HAP-1 (cell line): Measurements from ENCODE around the gene CD44.

ENCODE experiments used
- DNase-seq, 2 experiments: peaks; one replicate each; pipeline ENCODE4 v3.0.0-alpha.2; 2016 to 2020; ENCODE audit warnings: low spot score in 2 of 2
- H3K27me3 ChIP-seq: fragments of 250-450 bp; sonication (Bioruptor Pico); 2 replicates; pipeline ENCODE4 v1.5.1; 2020; ENCODE audit warnings: low read depth, mild to moderate bottlenecking, moderate library complexity
- H3K36me3 ChIP-seq: fragments of 250-450 bp; sonication (Bioruptor Pico); replicated peaks from 2 replicates; pipeline ENCODE4 v1.5.1; 2020; ENCODE audit warnings: mild to moderate bottlenecking
- H3K4me1 ChIP-seq: fragments of 250-450 bp; sonication (Bioruptor Pico); 2 replicates; pipeline ENCODE4 v1.5.1; 2020; ENCODE audit warnings: mild to moderate bottlenecking
- H3K4me3 ChIP-seq: fragments of 250-450 bp; sonication (Bioruptor Pico); 2 replicates; pipeline ENCODE4 v1.5.1; 2020; ENCODE audit warnings: mild to moderate bottlenecking, moderate library complexity
- H3K9me3 ChIP-seq: fragments of 250-450 bp; sonication (Bioruptor Pico); 2 replicates; pipeline ENCODE4 v1.5.1; 2020; ENCODE audit warnings: mild to moderate bottlenecking, moderate library complexity
- in situ Hi-C: fragments of 300-500 bp; cut with MboI; formaldehyde crosslinking; loops from 3 replicates; pipeline ENCODE4 v1.14.3; 2020; ENCODE audit warnings: low sequenced_read_pairs, inconsistent platforms, mixed read lengths

CD44 gene

DNA sequence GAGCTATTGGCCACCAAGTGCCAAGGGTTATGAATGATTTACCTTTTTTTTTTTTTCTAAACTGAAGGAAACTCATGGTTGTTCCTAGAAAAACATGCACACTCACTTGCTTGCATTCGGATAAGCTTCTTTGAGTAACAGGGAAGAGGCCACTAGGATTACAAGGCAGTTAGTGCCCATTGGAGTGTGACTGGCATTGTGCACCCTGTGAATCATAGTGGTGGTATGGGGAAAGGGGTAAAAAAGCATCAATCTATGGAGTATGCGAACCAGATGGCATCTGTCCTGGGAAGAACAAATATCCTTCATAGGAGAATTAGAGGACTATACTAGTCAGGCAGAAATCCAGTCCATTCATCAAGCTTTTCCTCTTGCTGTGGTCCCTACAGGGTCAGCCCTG lies 24.2 kb downstream of the CD44 start:
- DNase-seq: no peak
- Histone ChIP-seq H3K4me1 (no peaks in the 10 kb centered on the region), H3K36me3 (no peaks in the 10 kb centered on the region), H3K27me3 (no peaks in the 10 kb centered on the region), H3K4me3 (no peak overlapping the region), H3K9me3 (no peaks in the 10 kb centered on the region)
- in situ Hi-C loops: no loop called here

DNA sequence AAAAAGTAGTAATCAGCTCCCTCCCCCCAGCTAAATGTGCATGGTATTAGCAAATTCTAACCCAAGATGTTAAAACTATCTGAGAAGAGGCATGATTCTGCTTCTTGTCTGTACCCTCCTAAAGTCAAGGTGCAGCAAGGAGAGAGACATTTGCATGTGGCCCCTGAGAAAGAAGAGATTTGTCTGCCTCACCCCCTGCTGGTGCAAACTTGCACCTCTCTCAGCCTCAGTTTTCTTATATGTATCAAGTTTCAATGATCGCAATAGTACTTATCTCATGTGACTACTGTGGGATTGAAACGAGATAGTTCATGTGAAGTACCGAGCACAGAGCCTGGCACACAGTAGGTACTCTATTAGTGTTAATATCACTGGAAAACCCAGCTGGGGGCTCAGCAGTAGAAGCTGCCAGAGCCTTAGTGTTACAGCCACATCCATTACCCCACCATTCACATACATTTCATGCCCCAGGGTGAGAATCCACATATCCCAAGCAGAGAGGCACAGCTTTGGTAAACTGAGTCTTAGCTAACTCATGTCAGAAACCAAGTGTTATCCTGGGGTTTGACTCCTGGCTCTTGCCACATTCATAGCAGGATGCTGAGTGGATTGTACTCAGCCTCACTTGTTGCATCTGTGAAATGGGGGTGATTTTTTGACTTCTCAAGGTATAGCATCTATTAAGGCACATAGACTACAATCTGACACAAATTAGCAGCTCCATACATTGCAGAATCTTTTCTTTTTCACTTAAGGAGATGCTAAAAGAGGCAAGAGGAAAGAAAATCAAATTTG lies 24.9 kb downstream of the CD44 start:
- no peak for DNase-seq
- no peaks in the 10 kb centered on the region for H3K27me3 ChIP-seq
- in situ Hi-C loops: no loop called here
- no peaks in the 10 kb centered on the region for H3K36me3 ChIP-seq
- H3K9me3 ChIP-seq: no peaks in the 10 kb centered on the region
- H3K4me3 ChIP-seq: no peak overlapping the region
- H3K4me1 ChIP-seq: no peaks in the 10 kb centered on the region

DNA sequence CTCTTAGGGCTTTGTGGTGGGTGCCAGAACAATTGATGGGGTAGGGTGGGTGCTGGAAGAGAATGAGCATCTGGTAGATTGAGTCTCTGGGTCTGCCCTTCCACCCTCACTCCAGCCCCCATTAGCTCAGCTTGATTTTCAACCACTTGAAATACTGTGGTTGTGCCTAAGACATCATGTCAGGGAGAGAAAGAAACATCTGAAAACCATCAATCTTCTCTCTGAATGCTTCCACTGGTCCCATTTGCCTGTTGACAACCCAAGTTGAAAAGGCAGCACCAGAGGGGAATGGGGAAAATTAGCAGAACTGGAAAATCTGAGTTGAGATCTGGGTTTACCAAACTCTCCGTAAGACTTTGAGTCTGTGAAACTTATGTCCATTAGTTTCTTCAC lies 26.1 kb downstream of the CD44 start:
- no peaks in the 10 kb centered on the region for H3K27me3 ChIP-seq
- in situ Hi-C loops: no loop called here
- H3K4me3 ChIP-seq: no peak overlapping the region
- no peaks in the 10 kb centered on the region for H3K9me3 ChIP-seq
- no peaks in the 10 kb centered on the region for H3K4me1 ChIP-seq
- H3K36me3 ChIP-seq: no peaks in the 10 kb centered on the region
- no peak for DNase-seq

DNA sequence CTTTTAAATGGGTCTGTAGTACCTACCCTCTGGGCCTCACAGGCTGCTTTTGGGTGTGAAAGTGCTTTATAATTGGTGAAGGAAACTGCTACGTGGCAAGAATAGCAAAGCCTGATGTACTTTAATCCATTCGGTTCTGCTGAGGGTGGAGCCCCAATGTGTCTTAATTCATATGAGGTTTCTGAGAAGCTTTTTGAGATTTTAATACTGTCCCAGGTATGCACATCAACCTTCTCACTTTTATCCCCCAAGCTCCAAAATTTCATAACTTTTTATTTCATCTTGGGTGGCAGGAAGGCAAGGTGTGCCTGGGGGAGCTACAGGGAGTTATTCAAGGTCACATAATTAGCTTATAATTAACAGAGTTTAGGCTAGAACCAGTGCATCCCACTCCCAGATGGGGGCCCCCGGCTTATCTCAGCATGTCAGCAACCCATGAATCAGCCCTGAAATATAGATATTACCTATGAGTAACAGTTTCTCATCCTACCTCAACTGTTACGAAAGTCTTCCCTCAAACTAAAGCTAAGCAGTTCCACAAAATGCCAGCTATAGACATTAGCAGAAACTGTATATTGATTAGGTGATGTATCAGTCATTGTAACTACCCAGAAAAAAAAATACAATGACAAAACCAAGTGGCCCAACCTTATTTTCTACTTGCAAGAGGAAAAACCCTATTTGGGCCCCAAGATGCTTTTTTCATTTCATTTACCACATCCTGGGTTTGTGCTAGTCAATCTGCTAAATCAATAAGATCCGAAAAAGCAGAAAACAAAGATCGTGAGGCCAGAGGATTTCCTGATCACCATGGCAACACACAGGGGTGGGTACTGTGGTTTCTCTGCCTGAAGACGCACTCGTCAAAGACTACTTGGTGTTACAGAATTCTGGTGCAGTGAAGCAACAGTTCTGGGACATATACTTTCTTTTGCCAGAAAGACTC lies 26.7 kb downstream of the CD44 start:
- in situ Hi-C loops: no loop called here
- no peak for DNase-seq
- Histone ChIP-seq H3K4me3 (no peak overlapping the region), H3K9me3 (no peaks in the 10 kb centered on the region), H3K36me3 (no peaks in the 10 kb centered on the region), H3K4me1 (no peaks in the 10 kb centered on the region), H3K27me3 (no peaks in the 10 kb centered on the region)

DNA sequence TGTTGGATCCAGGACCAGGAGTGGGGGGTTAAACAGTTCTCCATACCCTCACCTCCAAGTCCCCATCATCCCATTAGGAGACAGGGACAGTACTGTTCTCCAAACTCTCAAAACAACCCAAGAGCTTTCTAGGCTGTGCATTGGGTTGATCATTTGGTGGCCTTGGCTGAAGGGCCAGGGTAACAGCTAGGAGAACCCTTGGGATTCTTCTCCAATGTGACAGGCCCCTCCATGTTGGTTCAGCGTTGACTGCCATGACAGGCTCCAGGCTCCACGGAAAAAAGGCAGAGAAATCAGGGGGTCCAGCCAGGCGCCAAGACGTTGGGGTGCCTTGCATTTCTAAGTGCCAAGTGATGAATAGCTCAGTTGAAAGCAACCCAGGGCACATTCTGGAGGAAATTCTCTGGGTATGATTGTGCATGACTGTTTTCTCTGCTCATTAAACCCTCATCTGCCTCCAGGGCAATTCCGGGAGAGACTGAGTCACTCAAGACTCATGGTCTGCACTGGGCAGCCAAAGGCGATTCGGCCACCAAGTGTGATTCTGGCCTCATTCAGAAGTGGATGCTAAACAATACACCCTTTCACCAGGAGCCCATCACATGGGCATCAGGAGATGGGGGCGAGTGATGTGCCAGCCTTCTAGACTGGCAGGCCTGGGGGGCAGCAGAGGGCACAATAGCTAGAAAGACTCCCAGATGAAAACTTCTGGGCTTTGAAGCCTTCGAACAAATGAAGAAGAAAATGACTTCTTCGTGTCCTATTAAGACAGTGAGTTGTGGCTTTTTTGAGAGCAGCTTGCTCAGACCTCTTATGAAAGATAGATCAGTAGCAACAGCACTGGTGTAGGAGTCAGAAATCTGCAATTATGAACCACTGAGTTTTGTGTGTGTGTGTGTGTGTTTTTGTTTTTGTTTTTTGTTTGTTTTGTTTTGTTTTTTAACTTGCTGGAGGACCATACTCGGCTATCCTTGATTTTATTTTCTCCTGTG lies 27.7 kb downstream of the CD44 start:
- H3K27me3 ChIP-seq: no peaks in the 10 kb centered on the region
- H3K9me3 ChIP-seq: no peaks in the 10 kb centered on the region
- in situ Hi-C loops: no loop called here
- H3K4me1 ChIP-seq: no peaks in the 10 kb centered on the region
- no peak overlapping the region for H3K4me3 ChIP-seq
- H3K36me3 ChIP-seq: no peaks in the 10 kb centered on the region
- DNase-seq: no peak

DNA sequence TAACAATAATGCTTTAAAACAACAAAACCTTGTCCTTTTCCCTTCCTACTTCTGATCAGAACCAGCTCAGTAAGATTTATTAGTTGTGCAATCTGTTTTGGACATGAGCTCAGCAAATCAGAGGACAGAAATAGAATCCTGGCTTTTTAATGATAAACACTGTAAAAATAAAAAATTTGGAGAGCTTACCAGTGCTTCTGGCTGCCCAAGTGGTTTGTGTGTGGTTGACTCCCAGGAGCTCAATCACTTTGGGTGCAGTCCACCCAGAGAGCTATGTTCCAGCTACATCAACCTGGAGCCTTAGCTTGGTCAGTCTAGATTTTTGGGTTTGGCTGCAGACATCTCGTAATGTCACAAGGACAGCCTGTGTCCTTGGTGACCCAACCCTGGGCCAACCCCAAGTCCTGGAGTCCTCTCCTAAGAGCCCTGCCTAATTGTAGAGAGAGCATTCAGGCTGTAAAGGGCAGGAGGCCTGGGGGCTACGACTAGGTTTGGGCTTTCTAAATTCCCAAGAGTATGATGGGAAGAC lies 28.5 kb downstream of the CD44 start:
- no peak overlapping the region for H3K4me3 ChIP-seq
- no peaks in the 10 kb centered on the region for H3K36me3 ChIP-seq
- no peaks in the 10 kb centered on the region for H3K27me3 ChIP-seq
- H3K4me1 ChIP-seq: no peaks in the 10 kb centered on the region
- peaks cover under 1% of the 10 kb centered on the region; the same call in 1 of the 2 replicates for H3K9me3 ChIP-seq
- in situ Hi-C loops: no loop called here
- DNase-seq: no peak

DNA sequence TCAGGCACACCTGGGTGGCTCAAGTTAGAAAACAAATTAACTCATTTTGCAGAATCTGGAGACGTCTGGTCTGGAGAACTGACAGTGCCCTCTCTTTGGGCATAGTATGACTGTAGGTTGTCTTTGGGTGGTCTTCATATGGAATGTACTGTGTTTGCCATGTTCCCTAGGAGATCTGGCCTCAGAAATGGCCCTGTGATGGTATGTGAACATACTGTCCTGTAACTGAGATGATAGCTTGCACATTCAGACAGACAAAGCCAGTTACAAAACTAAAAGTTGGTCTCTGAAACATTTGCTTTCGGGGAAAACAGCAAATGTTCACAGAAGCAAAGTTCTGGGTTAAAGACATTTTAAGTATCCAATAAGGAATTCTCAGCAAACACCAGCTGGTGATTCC lies 29.7 kb downstream of the CD44 start:
- no peaks in the 10 kb centered on the region for H3K36me3 ChIP-seq
- no peak for DNase-seq
- H3K4me3 ChIP-seq: no peak overlapping the region
- H3K27me3 ChIP-seq: no peaks in the 10 kb centered on the region
- H3K4me1 ChIP-seq: no peaks in the 10 kb centered on the region
- in situ Hi-C loops: no loop called here
- peaks cover 2% of the 10 kb centered on the region; the same call in 1 of the 2 replicates for H3K9me3 ChIP-seq

DNA sequence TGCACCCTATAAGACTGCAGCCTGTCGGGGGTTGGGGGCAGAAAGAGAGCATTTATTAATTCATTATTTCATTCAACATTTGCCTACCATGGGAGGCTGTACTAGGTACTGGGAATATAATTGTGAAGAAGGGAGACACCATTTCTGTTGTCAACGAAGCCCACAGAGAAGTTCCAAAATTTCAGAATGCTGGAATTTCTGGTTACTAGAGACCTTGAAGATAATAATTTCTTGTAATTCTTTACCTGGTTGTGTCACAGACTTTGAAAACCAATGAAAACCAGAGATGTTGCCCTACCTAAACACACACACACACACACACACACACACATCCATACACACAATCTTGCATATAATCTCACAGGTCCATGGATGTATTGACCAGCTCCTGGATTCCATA lies 30.1 kb downstream of the CD44 start:
- DNase-seq: no peak
- peaks cover 2% of the 10 kb centered on the region; the same call in 1 of the 2 replicates for H3K9me3 ChIP-seq
- H3K4me3 ChIP-seq: no peak overlapping the region
- no peaks in the 10 kb centered on the region for H3K4me1 ChIP-seq
- no peaks in the 10 kb centered on the region for H3K36me3 ChIP-seq
- H3K27me3 ChIP-seq: no peaks in the 10 kb centered on the region
- in situ Hi-C loops: no loop called here

DNA sequence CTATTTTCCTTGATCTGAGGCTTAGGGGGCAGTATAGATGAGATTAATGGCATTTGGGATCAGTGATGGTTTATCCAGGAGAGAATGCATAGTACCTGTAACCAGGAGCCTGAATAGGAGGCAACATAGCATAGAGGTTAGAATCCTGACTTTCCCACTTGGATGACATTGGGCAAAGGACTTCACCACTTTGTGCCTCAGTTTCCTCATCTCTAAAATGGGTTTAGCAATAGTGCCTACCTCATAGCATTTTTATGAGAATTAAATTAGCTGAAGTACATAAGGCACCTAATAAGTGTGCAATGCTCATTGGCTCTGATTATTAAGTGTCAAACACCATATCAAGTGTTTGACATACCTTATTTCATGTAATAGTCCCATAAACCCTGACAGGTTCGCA lies 30.8 kb downstream of the CD44 start:
- peaks cover 2% of the 10 kb centered on the region; the same call in 1 of the 2 replicates for H3K9me3 ChIP-seq

DNA sequence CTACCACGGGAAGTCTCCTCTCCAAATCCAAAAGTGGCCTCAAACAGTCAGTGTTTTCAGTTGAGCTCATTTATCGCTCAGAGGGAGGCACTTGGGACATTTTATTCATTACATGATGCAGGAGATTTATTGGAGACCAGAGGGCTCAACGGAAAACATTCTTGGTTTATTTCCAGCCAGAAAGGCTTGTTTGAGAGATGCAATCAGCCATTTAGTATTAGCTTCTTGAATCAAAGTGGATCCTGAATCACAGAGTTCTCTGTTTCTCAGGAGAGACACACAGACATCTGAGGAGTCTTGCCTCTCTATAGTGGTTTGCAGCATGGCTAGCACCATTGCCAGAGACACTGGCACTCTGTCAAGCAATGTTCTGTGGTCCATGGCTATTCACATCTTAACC lies 31.5 kb downstream of the CD44 start:
- in situ Hi-C loops: no loop called here
- H3K36me3 ChIP-seq: no peaks in the 10 kb centered on the region
- DNase-seq: no peak
- H3K4me1 ChIP-seq: no peaks in the 10 kb centered on the region
- no peak overlapping the region for H3K4me3 ChIP-seq
- H3K27me3 ChIP-seq: no peaks in the 10 kb centered on the region
- peaks cover 2% of the 10 kb centered on the region; the same call in 1 of the 2 replicates for H3K9me3 ChIP-seq

More for the DNA sequence above, 30.8 kb downstream of the CD44 start:
- Histone ChIP-seq H3K4me3 (no peak overlapping the region), H3K36me3 (no peaks in the 10 kb centered on the region), H3K4me1 (no peaks in the 10 kb centered on the region), H3K27me3 (no peaks in the 10 kb centered on the region)
- in situ Hi-C loops: no loop called here
- DNase-seq: no peak

DNA sequence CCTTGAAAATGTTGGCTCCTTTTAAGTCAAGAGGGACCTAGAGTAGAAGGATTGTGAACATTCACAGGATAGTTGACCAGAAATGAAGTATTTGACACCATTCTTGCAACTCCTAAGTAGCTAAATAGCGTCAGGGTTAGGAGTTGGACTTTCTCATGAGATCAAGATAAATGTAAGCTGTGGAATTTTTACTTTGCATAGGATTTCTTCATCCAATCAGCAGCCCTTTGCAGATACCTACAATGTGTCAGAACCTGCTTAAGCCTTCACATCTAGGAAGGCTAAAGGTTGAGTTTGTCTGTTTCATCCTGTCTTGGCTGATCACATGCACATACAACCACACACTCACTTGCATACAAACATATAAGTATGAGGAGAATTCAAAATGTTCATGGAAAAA lies 32.3 kb downstream of the CD44 start:
- no peak overlapping the region for H3K4me3 ChIP-seq
- in situ Hi-C loops: no loop called here
- no peak for DNase-seq
- no peaks in the 10 kb centered on the region for H3K4me1 ChIP-seq
- no peaks in the 10 kb centered on the region for H3K27me3 ChIP-seq
- peaks cover 2% of the 10 kb centered on the region; the same call in 1 of the 2 replicates for H3K9me3 ChIP-seq
- H3K36me3 ChIP-seq: no peaks in the 10 kb centered on the region

DNA sequence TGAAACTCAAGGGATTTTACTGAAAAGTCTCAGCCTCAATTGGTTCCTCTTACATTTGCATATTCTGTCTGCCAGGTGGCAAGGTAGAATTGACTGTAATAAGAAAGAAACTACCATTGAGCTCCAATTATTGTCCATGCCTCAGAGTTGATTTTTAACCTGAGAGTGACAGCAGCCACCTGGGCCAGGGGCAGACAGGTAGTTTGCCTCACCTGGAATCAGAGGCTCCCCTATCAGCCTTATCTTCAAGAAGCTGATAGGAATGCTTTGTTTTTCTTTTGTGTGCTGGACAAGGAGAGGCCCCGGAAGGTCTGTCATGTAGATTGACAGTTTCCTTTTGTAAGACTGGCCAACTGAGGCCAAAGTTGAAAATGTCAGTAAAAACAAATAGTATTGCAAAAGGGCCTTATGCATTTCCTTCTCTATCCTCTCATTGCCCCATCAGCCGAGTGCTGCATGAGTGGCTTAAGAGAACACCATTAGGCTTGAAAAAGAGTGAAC lies 34.1 kb downstream of the CD44 start:
- DNase-seq: no peak
- H3K36me3 ChIP-seq: no peaks in the 10 kb centered on the region
- H3K27me3 ChIP-seq: no peaks in the 10 kb centered on the region
- H3K9me3 ChIP-seq: peaks cover 2% of the 10 kb centered on the region; the same call in 1 of the 2 replicates
- in situ Hi-C loops: no loop called here
- H3K4me3 ChIP-seq: no peak overlapping the region
- H3K4me1 ChIP-seq: no peaks in the 10 kb centered on the region
